SK-N-SH (cell line): ENCODE measurements around the gene SLIT1.

ENCODE experiments used
- CHD2 ChIP-seq: fragments of 150-350 bp; IDR thresholded peaks from 2 replicates; pipeline ENCODE4 v1.6.1; 2018; ENCODE audit warnings: low read length; ENCODE audit not compliant: partially characterized antibody
- CTCF ChIP-seq: fragments of 200-600 bp; sonication (generic); IDR thresholded peaks from 2 replicates; pipeline ENCODE4 v1.6.1; 2017; ENCODE audit warnings: antibody characterized with exemption, mild to moderate bottlenecking, moderate library complexity
- EP300 ChIP-seq, 2 experiments: IDR thresholded peaks; 2 replicates each; pipeline versions ENCODE4 v1.4.0 to v1.6.1; 2012; ENCODE audit warnings: borderline replicate concordance in 1 of 2, low read depth in 1 of 2, low read length in 1 of 2
- EZH2phosphoT487 ChIP-seq: fragments of 200-600 bp; sonication (generic); IDR thresholded peaks from 2 replicates; pipeline ENCODE4 v1.6.1; 2017; ENCODE audit warnings: low read depth, mixed run types, mild to moderate bottlenecking, antibody characterized with exemption, moderate library complexity, borderline replicate concordance
- JUND ChIP-seq: IDR thresholded peaks from 2 replicates; pipeline ENCODE4 v1.4.0; 2012
- MAX ChIP-seq: IDR thresholded peaks from 2 replicates; pipeline ENCODE4 v1.4.0; 2012; ENCODE audit warnings: low read depth
- POLR2AphosphoS5 ChIP-seq: IDR thresholded peaks from 2 replicates; pipeline ENCODE4 v1.6.1; 2012; ENCODE audit warnings: low read depth, low read length
- TAF1 ChIP-seq: IDR thresholded peaks from 2 replicates; pipeline ENCODE4 v1.6.1; 2012; ENCODE audit warnings: low read depth, mild to moderate bottlenecking, low read length, moderate library complexity, borderline replicate concordance
- TCF12 ChIP-seq: IDR thresholded peaks from 2 replicates; pipeline ENCODE4 v1.4.0; 2012
- YY1 ChIP-seq: IDR thresholded peaks from 2 replicates; pipeline ENCODE4 v1.4.0; 2012; ENCODE audit warnings: low read depth, mild to moderate bottlenecking

- TF ChIP-seq TCF12 (no peak), CTCF (no peak), EZH2phosphoT487 (no peak), JUND (no peak), CHD2 (no peak), MAX (no peak), TAF1 (no peak), EP300 (IDR thresholded peaks at IDR 0.05; ENCODE audit: borderline replicate concordance in 1 of 2, low read depth in 1 of 2, low read length in 1 of 2) (no peak), POLR2AphosphoS5 (no peak), YY1 (no peak)
Observed at GRCh38 chr10:97184971-97185325, 811 bp downstream of the SLIT1 start.
